Fibroblast of skin of right biceps (primary cell): ENCODE measurements around the gene ITM2C.

Experiments used
- DNase-seq: peaks from one replicate; pipeline ENCODE4 v3.0.0-alpha.2; 2013

Gene ITM2C

DNA sequence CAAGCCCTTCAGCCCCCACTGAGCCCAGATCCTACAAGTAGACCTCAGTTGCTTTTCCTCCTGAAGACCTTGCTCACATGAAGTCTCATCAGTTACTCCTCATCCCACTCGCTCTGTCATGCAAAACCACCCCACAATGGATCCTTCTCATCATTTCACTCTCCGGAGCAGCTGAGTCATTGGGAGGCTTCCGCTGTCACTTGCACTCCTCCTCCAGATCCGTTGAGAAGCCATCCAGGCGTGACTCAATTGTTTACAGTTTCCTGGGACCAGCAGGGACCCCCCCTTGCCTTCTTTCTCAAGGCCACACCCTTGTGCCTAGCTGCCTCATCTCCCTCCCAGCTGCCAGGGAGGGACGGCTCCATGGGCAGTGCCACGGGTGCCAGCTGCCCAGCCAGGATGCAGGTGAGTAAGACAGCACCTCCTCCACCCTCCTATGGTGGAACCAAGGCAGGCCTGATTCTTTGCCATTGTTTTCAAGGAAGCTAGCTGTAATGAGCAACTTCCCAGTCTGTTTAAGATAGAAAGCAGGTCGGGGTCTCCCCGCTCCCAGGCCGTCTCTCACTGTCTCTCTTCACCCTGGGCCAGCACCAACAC is 44.0 kb downstream of the ITM2C start:
- DNase-seq, result peak; percentile 77

DNA sequence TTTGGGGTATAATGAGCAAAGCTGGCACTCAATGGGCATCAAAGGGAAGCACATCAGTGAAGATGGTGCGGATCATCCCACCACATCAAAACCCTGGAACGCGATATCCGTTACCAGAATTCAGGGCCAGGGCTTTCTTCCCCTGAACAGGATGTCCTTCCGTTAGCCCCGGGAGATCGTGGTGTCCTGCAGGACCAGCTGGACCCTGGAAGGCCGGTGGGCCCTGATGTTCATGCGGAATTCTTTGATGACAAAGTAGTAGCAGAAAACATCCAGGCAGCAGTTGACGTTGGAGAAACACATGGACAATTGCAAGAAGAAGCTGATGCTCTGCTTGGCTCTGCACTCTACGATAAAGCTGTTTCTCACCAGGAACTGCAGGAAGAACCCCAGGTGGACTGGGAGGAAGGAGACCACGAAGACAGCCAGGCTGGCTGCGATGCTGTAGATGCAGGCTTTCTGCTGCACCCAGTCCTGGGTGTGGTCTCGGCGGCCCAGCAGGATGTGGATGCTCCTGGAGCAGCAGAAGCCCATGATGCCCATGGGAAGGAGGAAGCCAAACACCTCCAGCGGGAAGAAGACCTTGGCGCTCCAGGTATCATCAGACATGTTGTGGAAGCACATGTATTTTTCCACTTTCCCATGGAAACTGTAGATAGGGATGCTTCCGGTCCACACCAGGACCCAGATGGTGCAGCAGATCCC is 45.3 kb downstream of the ITM2C start:
- DNase-seq, result no peak

DNA sequence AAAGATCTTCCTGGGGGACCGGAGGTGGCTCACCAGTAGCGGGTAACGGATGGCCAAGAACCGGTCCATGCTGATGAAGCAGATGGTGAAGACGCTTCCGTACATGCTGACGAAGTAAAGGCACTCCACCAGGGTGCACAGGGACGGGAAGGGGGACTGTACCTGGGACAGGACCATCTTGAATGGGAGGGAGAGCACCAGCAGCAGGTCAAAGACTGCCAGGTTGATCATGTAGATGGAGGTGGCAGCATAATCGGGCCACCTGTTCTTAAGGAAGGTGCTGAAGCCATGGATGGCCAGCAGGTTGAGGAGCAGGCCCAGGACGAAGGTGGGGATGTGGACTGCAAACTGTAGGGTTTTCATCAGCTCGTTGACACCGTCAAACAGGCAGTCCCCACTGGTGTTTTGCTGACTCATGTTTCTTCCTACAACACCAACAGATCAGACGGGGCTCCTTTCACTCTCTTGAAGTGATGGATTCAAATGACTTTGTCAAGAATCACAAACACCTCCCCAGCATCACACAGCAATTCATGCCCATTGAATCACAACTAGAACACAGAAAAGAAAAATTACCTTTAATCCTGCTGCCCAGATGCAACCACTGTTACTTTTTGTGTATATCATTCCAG is 45.9 kb downstream of the ITM2C start:
- no peak for DNase-seq

DNA sequence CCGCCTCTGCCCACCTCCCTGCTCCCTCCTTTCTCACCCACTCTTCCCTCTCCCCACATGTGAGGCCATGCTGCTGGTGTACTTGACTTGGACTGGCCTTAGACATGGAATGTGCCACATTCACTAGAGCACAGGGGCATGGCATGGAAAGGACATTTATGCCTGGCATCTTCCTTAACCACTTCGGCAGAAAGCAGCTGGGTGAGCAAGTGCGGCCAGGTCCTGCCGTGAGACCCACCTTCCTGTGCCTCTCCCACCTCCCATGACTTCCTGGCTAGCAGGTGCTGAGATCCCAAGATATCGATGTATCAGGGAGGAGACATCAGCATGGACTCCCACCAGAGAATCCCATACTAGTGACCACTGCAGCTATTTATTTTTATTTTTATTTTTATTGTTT is 47.3 kb downstream of the ITM2C start:
- no peak for DNase-seq

DNA sequence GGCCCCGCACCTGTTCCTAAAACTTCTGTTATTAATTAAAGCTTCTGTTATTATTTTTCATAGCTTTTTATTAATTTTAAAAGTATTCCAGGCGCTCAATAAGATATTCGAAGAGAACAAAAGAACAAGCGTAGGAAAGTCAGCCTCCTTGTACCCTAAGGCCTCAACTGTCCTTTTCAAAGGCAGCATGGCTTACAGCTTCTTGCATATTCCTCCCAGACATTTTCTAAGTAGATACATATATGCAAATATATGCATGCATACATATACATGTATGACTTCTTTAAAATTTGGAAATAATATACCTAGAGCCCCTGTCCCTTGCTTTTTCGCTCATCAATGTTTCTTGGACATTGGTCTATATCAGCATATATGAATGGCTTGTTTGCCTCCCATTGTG is 48.0 kb downstream of the ITM2C start:
- no peak for DNase-seq

DNA sequence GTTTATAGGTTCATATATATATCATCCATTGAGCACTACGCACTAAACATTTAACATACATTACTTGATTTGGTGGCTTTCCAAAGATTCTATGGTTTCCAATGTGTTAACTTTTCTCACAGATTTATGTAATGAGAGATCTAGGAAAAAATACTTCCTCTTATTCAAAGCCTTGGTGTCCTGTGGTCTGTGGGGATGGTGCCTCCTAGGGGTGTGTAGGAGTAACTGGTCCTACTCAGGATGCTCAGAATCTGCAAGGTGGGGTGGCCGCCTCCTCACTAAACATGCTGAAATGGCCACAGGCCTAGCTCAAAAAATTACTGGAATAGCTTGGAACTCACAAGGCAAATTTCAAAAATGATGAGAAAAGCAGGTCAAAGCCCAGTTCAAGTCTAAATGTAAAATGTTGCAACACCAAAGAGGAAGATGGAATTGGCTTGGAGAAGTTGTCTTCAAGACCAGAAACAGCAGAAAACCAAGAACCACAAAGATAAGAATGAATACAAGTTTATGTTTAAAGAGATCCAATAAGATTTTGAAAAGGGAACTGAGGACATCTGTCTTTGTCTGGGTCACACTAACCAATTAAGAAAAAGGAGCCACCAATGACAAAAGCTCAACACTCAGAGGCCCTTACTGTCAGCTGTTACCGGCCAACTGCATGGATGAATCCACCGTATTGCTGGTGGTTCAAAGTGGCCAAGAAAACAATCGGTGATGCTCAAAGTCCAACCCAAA is 48.8 kb downstream of the ITM2C start:
- no peak for DNase-seq

DNA sequence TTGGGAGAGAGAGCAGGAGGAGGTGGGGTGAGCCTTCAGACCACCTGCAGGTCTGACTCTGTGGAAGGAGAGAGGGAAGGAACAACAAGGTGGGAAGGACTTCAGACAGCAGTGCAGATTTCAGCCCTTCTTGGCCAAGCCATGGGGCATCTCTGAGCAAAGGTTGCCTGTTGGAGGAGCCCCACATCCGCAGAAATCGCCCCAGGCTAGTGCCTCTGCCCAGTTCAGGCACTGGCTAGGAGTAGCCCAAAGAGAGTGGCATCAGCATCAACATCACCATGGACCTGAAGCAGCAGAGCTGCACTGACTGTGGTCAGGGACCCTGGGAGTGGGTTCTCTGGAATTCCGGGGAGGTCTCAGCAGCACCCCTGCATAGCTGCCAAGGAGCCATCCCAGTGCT is 50.1 kb downstream of the ITM2C start:
- no peak for DNase-seq

DNA sequence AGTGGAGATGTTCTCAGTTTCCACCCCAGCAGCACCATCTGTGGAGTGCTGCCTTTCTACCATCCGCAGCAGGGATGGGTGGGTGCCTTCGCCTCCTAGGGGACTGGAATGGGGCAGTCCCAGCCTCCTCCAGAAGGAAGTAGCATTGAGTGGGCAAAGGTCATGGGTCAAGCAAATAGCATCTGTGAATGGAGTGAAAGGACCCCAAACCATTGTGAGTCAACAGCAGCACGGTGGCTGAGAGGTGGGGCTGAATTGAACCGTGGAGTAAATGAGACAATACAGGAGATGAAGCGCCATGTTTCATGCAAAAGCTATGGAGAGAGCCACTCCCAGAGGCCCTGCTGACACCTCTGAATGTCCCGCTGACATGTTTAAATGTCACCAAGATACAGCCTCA is 50.6 kb downstream of the ITM2C start:
- no peak for DNase-seq

DNA sequence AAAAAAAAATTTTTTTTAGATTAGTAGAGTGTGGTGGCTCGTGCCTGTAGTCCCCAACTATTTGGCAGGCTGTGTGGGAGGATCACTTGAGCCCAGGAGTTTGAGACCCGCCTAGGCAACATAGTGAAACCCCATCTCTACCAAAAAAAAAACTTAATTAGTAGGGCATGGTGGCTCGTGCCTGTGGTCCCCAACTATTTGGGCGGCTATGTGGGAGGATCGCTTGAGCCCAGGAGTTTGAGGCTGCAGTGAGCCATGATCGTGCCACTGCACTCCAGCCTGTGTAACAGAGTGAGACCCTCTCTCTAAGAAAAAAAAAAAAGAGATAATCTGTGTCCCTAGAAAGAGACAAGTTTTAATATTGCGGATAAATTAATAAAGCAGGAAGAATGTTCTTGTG is 51.5 kb downstream of the ITM2C start:
- DNase-seq, result no peak

DNA sequence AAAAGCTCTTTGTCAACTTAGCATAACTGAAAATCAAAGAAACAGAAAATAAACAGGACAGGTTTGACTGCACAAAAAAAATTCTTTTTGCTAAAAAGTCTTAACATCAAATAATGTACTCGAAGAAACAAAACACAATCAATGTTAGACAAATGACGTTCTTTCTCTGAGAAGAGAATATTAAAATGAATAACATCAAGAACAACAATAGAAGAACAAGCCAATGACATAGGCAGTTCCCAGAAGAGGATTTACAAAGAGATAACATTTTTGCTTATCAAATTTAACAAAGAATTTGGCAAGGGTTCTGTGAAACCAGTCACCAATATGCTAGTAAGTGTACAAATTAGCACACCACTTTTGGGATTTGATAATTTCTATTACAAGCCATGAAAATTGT is 54.5 kb downstream of the ITM2C start:
- no peak for DNase-seq

DNA sequence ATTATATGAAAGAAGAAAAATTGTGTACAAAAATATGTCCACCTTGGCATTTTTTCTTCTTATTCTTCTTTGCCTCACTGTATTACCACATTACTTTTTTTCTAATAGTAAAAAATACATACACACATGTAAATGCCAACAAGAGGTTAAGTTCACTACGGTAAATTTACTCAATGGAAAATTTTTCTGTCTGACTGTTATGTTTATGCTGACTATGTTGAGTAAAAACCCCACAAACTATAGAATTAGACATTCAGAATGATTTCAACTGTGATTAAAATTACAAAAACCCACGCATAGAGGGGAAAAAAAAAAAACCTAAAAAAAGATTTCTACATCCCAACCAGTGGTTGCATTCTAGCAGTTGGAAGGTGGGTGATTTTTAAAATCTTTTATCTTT is 54.9 kb downstream of the ITM2C start:
- DNase-seq, result no peak

DNA sequence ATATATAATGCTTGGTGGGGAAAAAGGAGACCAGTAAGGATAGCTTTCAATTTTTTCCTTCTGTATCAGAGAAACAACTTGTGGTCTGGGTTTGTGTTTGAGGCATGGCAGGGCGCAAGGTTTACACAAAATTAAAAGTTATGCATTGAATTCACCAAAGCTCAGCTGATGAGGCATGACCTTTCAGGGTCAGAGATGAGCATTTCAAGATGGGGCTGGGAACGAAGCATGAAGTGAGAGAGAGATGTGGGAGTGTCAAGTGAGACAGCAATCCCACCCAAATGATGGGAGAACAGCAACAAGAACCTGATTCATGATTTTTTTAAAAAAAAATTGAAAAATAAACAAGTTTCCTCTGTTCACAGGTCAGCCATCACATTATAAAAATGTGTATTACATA is 55.4 kb downstream of the ITM2C start:
- no peak for DNase-seq

DNA sequence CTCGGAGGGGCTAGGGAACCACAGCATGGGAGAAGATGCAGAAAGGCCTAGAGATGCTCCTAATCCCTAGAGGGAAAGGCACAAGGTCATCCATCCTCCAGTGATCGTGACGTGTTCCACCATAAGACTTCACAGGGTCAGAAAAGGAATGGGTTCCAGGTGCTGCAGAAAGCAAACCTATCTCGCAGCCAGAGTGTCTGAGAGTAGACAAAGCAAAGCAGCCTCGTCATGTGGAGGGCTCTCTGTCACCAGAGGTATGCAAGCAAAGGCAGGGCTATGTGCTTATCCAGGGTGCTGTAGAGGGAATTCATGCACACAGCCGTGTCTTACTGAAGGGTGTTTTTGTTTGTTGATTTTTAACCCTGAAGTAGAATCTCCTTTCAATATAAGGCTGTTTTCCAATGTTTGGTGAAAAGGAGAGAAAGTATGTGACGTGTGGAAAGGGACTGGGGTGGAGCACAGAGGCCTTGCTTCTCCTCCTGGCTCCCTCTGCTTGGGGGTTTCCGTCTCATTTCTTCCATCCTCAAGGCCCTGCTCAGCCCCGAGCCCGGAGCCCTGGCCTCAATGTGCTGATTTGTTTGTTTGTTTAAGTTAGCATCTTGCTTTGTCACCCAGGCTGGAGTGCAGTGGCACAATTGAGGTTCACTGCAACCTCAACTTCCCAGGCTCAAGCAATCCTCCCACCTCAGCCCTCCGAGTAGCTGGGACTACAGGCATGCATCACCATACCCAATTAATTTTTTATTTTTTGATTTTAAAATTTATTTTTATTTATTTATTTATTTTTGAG is 57.3 kb downstream of the ITM2C start:
- DNase-seq, result no peak

DNA sequence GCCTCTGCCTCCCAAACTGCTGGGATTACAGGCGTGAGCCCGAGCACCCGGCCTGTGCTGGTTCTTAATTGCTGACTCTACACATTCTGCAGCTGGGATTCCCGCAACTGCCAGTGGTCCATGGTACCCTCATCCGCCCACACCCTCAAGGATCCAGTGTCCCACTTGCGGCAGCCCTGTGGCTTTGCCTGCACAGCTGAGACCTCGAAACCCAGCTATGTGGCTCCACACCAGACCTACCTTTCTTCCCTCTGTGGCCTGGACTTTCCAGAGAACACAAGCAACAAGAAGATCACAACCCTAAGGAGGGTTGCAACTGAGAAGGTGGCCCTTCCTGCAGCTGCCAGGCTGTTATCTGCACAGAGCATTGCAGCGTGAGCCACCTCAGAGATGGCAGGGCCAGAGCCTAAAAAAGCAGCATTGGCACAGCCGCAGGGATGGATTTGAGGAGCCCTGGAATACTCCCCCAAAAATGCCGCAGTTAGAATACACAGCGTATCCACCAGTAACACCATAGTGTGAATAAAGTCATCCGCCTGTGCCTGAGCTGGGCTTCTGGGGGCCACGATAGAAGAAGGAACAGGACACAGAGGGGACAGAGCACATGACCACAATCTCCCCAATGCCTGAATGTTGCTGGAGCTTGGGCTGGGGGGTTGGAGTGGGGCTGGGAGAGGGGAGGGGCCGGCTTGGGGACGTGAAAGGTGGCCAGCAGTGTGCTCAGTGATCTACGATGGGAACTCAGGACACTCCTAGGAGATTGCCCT is 58.4 kb downstream of the ITM2C start:
- DNase-seq, result no peak

DNA sequence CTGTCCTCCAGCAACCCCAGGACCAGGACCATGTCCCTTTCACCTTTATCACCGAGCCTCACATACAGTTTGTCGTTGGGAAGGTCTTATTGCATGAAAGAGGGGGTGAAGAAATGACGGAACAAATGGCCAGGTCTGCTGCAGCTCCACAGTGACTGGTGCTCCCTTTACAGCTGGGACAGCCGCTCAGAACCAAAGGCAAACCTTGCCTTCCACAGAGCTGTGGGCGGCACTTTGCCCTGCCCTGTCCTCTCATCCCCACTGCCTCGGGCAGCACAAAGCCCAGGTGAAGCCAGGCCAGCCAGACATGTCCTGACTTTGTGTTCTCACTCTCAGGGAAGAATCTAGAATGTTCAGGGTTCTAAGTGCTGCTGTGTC is 59.3 kb downstream of the ITM2C start:
- DNase-seq, result no peak

DNA sequence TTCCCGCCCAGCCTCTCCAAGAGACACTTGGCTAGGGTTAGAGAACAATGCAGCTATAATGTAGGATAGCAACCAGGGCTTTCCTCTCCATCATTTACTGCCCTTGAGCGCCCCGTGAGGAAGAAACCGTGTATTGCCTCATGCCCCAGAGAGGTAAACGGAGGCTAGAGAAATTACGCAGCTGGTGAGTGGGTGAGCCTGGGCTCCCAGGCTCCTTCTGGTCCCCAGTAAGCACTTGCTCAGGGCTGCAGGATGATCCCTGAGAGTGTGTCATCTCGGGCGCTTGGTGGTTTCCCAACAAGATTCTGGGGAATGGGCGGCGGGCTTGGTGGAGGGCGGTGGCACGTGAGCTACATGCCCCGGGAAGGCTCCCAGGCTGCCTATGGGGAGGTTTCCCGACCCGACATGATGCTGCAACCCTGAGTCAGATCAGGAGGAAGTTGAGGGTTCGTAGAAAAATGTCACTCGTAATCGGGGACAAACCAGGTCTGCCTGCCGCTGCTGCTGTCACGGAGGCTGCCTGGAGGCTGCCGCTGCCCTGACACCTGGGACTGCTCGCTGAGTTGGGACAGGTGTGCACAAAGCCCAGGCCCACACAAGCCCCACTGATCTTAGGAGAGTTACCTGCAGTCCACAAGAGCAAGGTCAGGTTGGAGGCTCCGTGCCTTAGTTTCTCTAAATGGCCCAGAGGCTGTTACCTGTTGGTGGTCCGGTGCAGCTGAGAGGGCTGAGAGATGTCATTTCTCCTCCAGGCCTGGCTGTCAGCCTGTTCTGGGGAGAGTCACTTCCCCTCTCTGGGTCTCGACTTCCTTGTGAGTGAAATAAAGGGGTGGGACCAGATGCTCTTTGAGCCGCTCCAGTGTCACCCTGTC is 60.0 kb downstream of the ITM2C start, which contains the start of gene GPR55:
Gene GPR55, minus strand, starts transcription at position 773 of the 872 bp plus-strand sequence. CDS start 14,280 bp downstream, outside the sequence.
- no peak for DNase-seq

DNA sequence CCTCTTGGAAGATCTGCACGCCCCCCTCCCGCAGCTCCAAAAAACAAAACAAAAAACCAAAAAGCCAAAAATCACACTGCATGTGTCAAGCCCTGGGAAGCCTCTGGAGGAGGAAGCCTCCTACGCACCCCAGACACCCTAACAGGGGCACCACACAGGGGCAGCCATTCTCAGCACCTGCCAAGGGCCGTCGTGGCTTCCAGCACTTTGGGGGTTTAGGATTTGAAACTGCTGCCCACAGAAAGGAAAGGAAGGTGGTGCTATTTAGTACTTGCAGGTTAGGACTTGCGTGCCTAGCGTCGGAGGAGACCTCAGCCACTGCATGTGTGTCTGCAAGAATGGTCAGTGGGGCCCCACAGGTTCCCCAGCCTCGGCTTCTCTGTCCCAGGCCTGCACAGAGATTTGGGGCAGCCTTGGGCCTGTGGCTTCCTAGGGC is 60.7 kb downstream of the ITM2C start:
- DNase-seq, result no peak

DNA sequence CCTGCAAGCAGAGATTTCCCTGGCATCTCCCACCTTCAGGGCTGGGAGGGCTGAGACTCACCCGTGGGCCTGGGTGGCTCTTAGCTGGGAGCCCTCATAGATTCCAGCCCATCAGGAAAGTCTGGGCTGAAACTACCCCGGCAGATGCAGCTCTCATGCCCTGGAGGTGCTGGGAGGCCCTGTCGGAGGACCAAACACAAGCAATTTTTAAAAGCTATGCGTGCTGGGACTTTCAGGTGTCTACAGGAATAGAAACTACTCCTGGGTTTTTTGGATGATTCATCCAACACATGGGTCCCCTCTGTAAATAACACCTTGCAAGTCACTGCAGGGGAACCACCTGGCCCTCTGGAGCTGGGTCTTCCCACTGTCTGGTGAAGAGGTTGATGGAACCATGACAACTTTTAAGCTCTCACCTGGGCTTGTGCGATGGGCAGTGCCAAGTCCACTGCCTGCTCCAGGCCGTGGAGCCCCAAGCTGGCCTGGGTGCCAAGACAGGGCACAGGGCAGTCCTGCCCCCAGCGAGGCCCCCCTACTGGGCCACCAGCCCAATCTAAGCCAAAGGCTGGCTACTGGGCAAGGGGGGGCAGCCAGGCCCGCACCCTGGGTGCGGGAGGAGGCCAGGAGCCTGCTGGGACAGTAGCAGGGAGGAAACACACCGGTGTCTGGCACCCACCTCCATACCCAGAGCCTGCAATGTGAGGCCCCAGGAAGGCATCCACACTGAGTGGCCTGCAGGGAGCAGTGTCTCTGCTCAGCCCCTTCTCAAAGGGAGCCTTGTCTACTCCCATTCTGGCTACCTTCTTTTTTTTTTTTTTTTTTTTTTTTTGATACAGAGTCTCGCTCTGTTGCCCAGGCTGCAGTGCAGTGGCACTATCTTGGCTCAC is 61.4 kb downstream of the ITM2C start:
- DNase-seq, result no peak

DNA sequence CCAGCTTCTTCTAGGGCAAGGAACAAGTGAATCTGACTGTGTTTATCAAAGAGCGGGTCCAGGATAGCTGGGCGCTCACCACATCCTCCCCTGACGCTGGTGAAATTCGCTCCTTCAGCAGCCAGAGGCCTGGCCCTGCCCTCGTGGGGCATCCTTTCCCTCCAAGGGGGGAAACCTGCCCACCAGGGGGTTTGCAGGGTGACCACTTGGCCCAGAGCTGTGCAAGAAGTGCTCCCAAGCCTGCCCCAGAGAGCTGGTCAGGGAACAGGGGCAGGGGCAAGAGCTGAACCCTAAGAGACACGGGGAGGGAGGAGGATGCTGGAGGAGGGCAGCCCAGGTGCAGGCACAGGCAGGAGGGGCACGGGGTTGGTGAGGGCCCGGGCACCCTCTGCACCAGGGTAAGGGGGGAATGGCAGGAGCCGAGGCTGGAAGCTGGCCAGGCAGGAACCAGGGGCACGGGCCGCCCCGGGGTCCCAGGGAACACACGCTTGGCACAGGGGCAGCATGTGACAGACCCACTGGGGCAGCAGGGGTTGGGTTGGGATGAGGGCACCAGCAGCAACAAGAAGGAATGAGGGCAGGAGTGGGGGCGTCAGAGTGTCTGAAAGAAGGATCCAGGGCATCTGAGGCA is 63.1 kb downstream of the ITM2C start:
- DNase-seq, result no peak
